ENCODE results near the gene CHCHD6.

DNA sequence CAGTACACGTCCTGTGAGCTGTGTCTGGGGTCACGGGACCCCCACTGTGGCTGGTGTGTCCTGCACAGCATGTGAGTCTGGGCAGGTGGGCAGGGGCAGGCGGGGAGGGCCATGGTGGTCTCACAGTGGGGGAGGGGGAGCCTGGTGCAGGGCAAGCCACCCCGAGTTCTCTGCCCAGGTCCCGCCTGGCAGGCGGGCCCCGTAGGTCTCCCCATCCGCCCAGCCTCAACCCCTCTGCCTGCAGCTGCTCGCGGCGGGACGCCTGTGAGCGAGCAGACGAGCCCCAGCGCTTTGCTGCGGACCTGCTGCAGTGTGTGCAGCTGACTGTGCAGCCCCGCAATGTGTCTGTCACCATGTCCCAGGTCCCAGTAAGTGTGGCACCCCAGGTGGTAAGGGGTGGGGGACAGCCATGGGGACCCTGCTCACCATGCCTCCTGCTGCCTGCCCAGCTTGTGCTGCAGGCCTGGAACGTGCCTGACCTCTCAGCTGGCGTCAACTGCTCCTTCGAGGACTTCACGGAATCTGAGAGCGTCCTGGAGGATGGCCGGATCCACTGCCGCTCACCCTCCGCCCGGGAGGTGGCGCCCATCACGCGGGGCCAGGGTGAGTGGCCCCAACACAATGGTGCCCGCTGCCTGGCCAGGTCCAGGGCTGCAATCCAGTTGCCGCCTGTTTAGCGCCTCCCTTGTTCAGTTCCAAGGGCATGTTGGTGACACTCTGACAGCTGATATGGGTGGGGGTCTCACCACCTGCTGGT, 300.8 kb downstream of the CHCHD6 start:
- TF ChIP-seq, protein P1, sequence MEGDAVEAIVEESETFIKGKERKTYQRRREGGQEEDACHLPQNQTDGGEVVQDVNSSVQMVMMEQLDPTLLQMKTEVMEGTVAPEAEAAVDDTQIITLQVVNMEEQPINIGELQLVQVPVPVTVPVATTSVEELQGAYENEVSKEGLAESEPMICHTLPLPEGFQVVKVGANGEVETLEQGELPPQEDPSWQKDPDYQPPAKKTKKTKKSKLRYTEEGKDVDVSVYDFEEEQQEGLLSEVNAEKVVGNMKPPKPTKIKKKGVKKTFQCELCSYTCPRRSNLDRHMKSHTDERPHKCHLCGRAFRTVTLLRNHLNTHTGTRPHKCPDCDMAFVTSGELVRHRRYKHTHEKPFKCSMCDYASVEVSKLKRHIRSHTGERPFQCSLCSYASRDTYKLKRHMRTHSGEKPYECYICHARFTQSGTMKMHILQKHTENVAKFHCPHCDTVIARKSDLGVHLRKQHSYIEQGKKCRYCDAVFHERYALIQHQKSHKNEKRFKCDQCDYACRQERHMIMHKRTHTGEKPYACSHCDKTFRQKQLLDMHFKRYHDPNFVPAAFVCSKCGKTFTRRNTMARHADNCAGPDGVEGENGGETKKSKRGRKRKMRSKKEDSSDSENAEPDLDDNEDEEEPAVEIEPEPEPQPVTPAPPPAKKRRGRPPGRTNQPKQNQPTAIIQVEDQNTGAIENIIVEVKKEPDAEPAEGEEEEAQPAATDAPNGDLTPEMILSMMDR (IDR thresholded peaks at IDR 0.05), result no peak
- TF ChIP-seq CREB1 (CRISPR knock-in tag; IDR thresholded peaks at IDR 0.05) (no peak), EMX1 (CRISPR knock-in tag; IDR thresholded peaks at IDR 0.05) (no peak), CREM (CRISPR knock-in tag; IDR thresholded peaks at IDR 0.05) (no peak)

Measured in WTC11 (cell line).